BJ (cell line): ENCODE measurements around the gene SLC26A1. TPM values are rescaled to one million over a fixed set of nuclear protein-coding genes. Genes with fewer than 3 reads are reported as not detected.
"Not testable (repeated sequence)": the region's sequence is repeated elsewhere in the genome, so short reads cannot be mapped to it uniquely, and the experiment has no call there.

Source experiments
- CTCF ChIA-PET: fragments of 350-600 bp; formaldehyde crosslinking; extraction: SDS; loops from one replicate; lab custom pipeline; 2021; ENCODE audit warnings: antibody characterized with exemption, inconsistent platforms; lab: Yijun Ruan, JAX
- POLR2A ChIA-PET: fragments of 300-600 bp; sonication (Branson Sonifier 250); formaldehyde crosslinking; extraction: SDS; loops from one replicate; lab custom pipeline; 2021; ENCODE audit warnings: antibody characterized with exemption; lab: Charles Lee
- DNase-seq: peaks from one replicate; pipeline ENCODE4 v3.0.0-alpha.2; 2011; ENCODE audit warnings: low read depth
- H3K27me3 ChIP-seq: 2 replicates; pipeline ENCODE4 v1.6.0; 2011; ENCODE audit warnings: low read length; ENCODE audit not compliant: control insufficient read depth, insufficient read depth
- H3K36me3 ChIP-seq: 2 replicates; pipeline ENCODE4 v1.5.1; 2011; ENCODE audit warnings: low read length; ENCODE audit not compliant: control insufficient read depth, insufficient read depth
- H3K4me3 ChIP-seq: 2 replicates; pipeline ENCODE4 v1.5.1; 2011; ENCODE audit warnings: low read depth, mild to moderate bottlenecking, control low read depth, low read length
- polyA plus RNA-seq: library from polyadenylated mRNA; depleted of rRNA; stranded (reverse); fragments of >200 nt; gene quantifications from 2 replicates; pipeline ENCODE4 v1.2.3, GENCODE V29; 2011
- TF ChIP-seq, protein P1 (sequence below): IDR thresholded peaks from 2 replicates; pipeline ENCODE4 v1.5.1; 2011; ENCODE audit warnings: low read depth, mild to moderate bottlenecking, control low read depth, inconsistent platforms, low read length, moderate library complexity; ENCODE audit not compliant: insufficient read depth

The SLC26A1 gene
- polyA plus RNA-seq, 1 experiment, result not detected

DNA sequence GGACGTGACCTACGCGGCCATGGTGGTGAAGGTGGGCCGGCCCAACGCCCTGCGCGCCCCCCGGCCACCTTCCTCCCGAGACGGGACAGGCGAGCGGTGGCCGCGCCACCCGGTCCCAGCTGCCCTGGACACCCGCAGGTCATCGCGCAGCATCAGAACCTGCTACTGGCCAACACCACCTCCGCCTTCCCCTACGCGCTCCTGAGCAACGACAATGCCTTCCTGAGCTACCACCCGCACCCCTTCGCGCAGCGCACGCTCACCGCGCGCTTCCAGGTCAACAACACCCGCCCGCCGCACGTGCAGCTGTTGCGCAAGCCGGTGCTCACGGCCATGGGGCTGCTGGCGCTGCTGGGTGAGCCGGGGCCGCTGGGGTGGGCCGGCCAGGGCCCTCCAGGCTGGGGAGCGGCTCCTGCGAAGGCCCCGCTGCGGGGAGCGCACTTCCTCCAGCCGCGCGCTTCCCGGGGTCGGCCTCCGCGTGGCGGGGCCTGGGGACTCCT is 9.0 kb upstream of the SLC26A1 start:
- POLR2A ChIA-PET, result no interaction called here
- TF ChIP-seq, protein P1, sequence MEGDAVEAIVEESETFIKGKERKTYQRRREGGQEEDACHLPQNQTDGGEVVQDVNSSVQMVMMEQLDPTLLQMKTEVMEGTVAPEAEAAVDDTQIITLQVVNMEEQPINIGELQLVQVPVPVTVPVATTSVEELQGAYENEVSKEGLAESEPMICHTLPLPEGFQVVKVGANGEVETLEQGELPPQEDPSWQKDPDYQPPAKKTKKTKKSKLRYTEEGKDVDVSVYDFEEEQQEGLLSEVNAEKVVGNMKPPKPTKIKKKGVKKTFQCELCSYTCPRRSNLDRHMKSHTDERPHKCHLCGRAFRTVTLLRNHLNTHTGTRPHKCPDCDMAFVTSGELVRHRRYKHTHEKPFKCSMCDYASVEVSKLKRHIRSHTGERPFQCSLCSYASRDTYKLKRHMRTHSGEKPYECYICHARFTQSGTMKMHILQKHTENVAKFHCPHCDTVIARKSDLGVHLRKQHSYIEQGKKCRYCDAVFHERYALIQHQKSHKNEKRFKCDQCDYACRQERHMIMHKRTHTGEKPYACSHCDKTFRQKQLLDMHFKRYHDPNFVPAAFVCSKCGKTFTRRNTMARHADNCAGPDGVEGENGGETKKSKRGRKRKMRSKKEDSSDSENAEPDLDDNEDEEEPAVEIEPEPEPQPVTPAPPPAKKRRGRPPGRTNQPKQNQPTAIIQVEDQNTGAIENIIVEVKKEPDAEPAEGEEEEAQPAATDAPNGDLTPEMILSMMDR, result no peak
- CTCF ChIA-PET, result no interaction called here
- Histone ChIP-seq H3K27me3 (peaks cover 31% of the 10 kb centered on the region), H3K4me3 (no peak overlapping the region), H3K36me3 (no peaks in the 10 kb centered on the region)
- DNase-seq, result no peak

DNA sequence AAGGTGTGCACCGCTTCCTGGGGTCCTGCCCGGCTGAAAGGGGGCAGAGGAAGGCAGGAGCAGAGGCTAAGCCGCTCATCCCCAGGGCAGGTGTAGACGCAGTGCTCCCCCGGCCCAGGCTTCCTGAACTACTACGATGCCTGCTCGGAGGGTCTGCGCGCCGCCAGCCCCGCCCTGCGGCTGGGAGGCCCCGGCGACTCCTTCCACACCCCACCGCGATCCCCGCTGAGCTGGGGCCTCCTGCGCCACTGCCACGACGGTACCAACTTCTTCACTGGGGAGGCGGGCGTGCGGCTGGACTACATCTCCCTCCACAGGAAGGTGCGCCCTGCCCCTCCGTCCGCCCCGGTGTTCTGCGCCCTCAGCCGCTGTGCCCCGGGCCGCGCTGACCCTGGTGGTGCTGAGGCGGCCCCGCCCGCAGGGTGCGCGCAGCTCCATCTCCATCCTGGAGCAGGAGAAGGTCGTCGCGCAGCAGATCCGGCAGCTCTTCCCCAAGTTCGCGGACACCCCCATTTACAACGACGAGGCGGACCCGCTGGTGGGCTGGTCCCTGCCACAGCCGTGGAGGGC is 8.4 kb upstream of the SLC26A1 start:
- H3K4me3 ChIP-seq, result no peak overlapping the region
- ChIA-PET CTCF (no interaction called here), POLR2A (no interaction called here)
- peaks cover 33% of the 10 kb centered on the region for H3K27me3 ChIP-seq
- no peaks in the 10 kb centered on the region for H3K36me3 ChIP-seq
- TF ChIP-seq, protein P1, result no peak
- DNase-seq, result no peak

DNA sequence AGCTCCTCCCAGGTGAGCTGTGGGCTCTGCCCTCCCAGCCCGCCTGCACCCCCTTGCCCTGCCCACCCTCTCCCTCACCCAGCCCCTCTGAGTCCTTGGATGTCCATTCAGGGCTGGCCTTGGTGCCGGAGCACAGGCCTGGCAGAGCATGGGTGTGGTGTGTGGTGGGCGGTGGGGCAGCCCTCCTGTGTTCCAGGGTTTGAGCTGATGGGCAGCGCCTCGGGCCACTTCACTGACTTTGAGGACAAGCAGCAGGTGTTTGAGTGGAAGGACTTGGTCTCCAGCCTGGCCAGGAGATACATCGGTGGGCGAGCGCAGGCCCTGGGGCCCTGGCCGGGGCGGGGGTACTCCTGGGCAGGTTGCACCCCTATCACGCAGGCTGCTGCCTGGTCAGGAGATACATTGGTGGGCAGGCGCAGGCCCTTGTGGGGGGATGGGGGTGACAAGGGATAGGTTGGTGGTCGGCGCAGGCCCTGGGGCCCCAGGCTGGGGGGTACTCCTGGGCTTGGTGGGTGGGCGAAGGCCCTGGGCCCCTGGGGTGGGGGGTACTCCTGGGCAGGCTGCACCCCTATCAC is 7.6 kb upstream of the SLC26A1 start:
- Histone ChIP-seq H3K36me3 (no peaks in the 10 kb centered on the region), H3K4me3 (no peak overlapping the region), H3K27me3 (peaks cover 37% of the 10 kb centered on the region)
- DNase-seq, result no peak
- ChIA-PET POLR2A (no interaction called here), CTCF (no interaction called here)
- TF ChIP-seq, protein P1, result no peak

DNA sequence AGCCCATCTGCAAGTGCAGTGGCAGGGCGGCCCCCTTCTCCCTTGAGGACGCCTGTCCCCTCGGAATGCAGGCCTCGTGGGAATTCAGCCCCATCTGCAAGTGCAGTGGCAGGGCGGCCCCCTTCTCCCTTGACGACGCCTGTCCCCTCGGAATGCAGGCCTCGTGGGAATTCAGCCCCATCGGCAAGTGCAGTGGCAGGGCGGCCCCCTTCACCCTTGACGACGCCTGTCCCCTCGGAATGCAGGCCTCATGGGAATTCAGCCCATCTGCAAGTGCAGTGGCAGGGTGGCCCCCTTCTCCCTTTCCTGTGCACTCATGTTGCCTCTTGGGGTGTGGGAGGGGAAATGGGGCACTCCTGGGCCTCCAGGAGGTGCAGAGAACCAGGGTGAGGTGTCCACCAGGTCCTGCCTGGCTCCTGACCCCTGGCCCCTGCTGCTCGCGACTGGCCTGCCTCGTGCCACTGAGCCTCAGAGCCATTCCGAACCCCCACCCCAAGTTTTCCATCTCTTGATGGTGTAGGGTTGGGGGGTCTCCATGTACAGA is 6.8 kb upstream of the SLC26A1 start:
- Histone ChIP-seq H3K27me3 (peaks cover 34% of the 10 kb centered on the region), H3K4me3 (no peak overlapping the region), H3K36me3 (no peaks in the 10 kb centered on the region)
- TF ChIP-seq, protein P1, result no peak
- no peak for DNase-seq
- CTCF ChIA-PET, result no interaction called here
- POLR2A ChIA-PET, result no interaction called here

DNA sequence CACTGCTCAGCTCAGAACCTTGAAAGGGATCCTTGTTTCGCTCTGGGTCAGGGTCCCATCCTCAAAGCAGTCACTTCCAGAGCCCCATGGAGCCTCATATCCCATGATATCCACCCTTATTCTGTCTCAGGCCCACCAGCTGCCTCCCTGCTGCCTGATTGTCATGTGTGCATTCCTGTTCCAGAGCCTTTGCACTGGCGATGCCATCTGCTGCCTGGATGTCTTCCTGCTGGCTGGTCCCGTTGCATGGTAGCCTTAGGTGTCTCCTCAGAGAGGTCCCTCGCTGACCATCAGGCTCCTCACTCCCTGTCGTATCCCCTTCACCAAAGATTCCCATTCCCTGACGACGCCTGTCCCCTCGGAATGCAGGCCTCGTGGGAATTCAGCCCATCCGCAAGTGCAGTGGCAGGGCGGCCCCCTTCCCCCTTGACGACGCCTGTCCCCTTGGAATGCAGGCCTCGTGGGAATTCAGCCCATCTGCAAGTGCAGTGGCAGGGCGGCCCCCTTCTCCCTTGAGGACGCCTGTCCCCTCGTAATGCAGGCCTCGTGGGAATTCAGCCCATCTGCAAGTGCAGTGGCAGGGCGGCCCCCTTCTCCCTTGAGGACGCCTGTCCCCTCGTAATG is 6.1 kb upstream of the SLC26A1 start:
- H3K27me3 ChIP-seq, result peaks cover 34% of the 10 kb centered on the region
- H3K36me3 ChIP-seq, POLR2A ChIA-PET, DNase-seq, H3K4me3 ChIP-seq: not testable (repeated sequence)
- CTCF ChIA-PET, result interaction anchor here (1.4 kb wide), 1 partner anchor 13 kb away, joined by 6 read pairs; the partner anchor contains the start of gene IDUA
